ENCODE results near the gene FOXP4. TPM values are rescaled to one million over a fixed set of nuclear protein-coding genes. Genes with fewer than 3 reads are reported as not detected.

FOXP4 gene
- total RNA-seq, 3 donors from 2014 or later, result 5.1 to 11.0 (median 5.6) TPM

- Histone ChIP-seq H3K4me1 (peaks cover 0 to under 1% of the 10 kb centered on the region in 2 donors), H3K27me3 (peaks cover 0 to 4% of the 10 kb centered on the region in 2 donors), H3K9me3 (no peaks in the 10 kb centered on the region), H3K27ac (no peak overlapping the region), H3K36me3 (no peaks in the 10 kb centered on the region), H3K4me3 (no peak overlapping the region)
- no peak for TF ChIP-seq POLR2A (IDR thresholded peaks at IDR 0.05)
- intact Hi-C loops (cut with DNase I; ENCODE audit: low total_unique reads), result no loop called here
- no peak for DNase-seq (ENCODE audit: low spot score in 2 of 2)
These were observed 23.2 kb upstream of the FOXP4 start for GRCh38 chr6:41522780-41523548.

GRCh38 chr6:41523915-41524633, 22.1 kb upstream of the FOXP4 start:
- H3K4me3 ChIP-seq, result no peak overlapping the region
- TF ChIP-seq CTCF (IDR thresholded peaks at IDR 0.05) (no peak), POLR2AphosphoS5 (IDR thresholded peaks at IDR 0.05) (no peak), POLR2A (IDR thresholded peaks at IDR 0.05) (no peak)
- intact Hi-C loops (cut with DNase I; ENCODE audit: low total_unique reads), result no loop called here
- no peaks in the 10 kb centered on the region for H3K36me3 ChIP-seq
- H3K4me1 ChIP-seq, result peaks cover 0 to 5% of the 10 kb centered on the region in 2 donors
- H3K9me3 ChIP-seq, result no peaks in the 10 kb centered on the region
- H3K27me3 ChIP-seq, result peaks cover 0 to 4% of the 10 kb centered on the region in 2 donors
- H3K27ac ChIP-seq, result no peak overlapping the region
- DNase-seq (ENCODE audit: low spot score in 2 of 2), result no peak

GRCh38 chr6:41524634-41525011, 21.6 kb upstream of the FOXP4 start:
- intact Hi-C loops (cut with DNase I; ENCODE audit: low total_unique reads), result no loop called here
- H3K4me3 ChIP-seq, result no peak overlapping the region
- H3K27ac ChIP-seq, result no peak overlapping the region
- peaks cover 0 to 5% of the 10 kb centered on the region in 2 donors for H3K4me1 ChIP-seq
- no peaks in the 10 kb centered on the region for H3K9me3 ChIP-seq
- no peaks in the 10 kb centered on the region for H3K36me3 ChIP-seq
- peaks cover 0 to 4% of the 10 kb centered on the region in 2 donors for H3K27me3 ChIP-seq
- DNase-seq (ENCODE audit: low spot score in 2 of 2), result no peak
- no peak for TF ChIP-seq POLR2AphosphoS5 (IDR thresholded peaks at IDR 0.05)

- Histone ChIP-seq H3K9me3 (no peaks in the 10 kb centered on the region), H3K4me3 (peak overlapping the region in 1 of 3 donors; percentile 36), H3K4me1 (peaks cover 5 to 9% of the 10 kb centered on the region in 2 donors), H3K27ac (no peak overlapping the region), H3K36me3 (no peaks in the 10 kb centered on the region), H3K27me3 (peaks cover 0 to 4% of the 10 kb centered on the region in 2 donors)
- intact Hi-C loops (cut with DNase I; ENCODE audit: low total_unique reads), result no loop called here
- TF ChIP-seq CTCF (IDR thresholded peaks at IDR 0.05) (no peak), POLR2AphosphoS5 (IDR thresholded peaks at IDR 0.05) (no peak), POLR2A (IDR thresholded peaks at IDR 0.05) (no peak)
- no peak for DNase-seq (ENCODE audit: low spot score in 2 of 2)
These were observed 18.3 kb upstream of the FOXP4 start for GRCh38 chr6:41527721-41528408.

- intact Hi-C loops (cut with DNase I; ENCODE audit: low total_unique reads), result no loop called here
- H3K9me3 ChIP-seq, result no peaks in the 10 kb centered on the region
- no peak for TF ChIP-seq CTCF (IDR thresholded peaks at IDR 0.05)
- no peak for TF ChIP-seq POLR2AphosphoS5 (IDR thresholded peaks at IDR 0.05)
- H3K36me3 ChIP-seq, result no peaks in the 10 kb centered on the region
- H3K4me1 ChIP-seq, result peaks cover 5 to 9% of the 10 kb centered on the region in 2 donors
- H3K27me3 ChIP-seq, result no peaks in the 10 kb centered on the region
- no peak for DNase-seq (ENCODE audit: low spot score in 2 of 2)
- no peak overlapping the region for H3K27ac ChIP-seq
- peak overlapping the region in 1 of 3 donors; percentile 36 for H3K4me3 ChIP-seq
These were observed 17.7 kb upstream of the FOXP4 start for GRCh38 chr6:41528409-41528963.

Measured in breast epithelium (tissue), 4 donors.